Osteoblast (primary cell): ENCODE results near the gene SLC22A24. TPM values are rescaled to one million over a fixed set of nuclear protein-coding genes. Genes with fewer than 3 reads are reported as not detected.

Experiments
- DNase-seq: peaks from one replicate; pipeline ENCODE4 v3.0.0; 2011; ENCODE audit warnings: low spot score, mixed read lengths; ENCODE audit not compliant: insufficient read length; ENCODE audit errors: missing footprints
- H2AFZ ChIP-seq: 2 replicates; pipeline ENCODE4 v1.6.0; 2011; ENCODE audit warnings: mild to moderate bottlenecking, low read length
- H3K27ac ChIP-seq: 2 replicates; pipeline ENCODE4 v1.5.1; 2011; ENCODE audit warnings: mild to moderate bottlenecking, low read depth, low read length, moderate library complexity
- H3K27me3 ChIP-seq: 2 replicates; pipeline ENCODE4 v1.6.0; 2012; ENCODE audit warnings: mild to moderate bottlenecking, control low read depth, inconsistent platforms, low read length, moderate library complexity; ENCODE audit not compliant: insufficient read depth
- H3K36me3 ChIP-seq: 2 replicates; pipeline ENCODE4 v1.5.1; 2011; ENCODE audit warnings: mild to moderate bottlenecking, low read length, control low read depth, moderate library complexity; ENCODE audit not compliant: insufficient read depth
- H3K4me1 ChIP-seq: 2 replicates; pipeline ENCODE4 v1.5.1; 2011; ENCODE audit warnings: mild to moderate bottlenecking, low read length, control low read depth, moderate library complexity; ENCODE audit not compliant: insufficient read depth
- H3K4me2 ChIP-seq: 2 replicates; pipeline ENCODE4 v1.6.0; 2011; ENCODE audit warnings: mild to moderate bottlenecking, low read length; ENCODE audit not compliant: insufficient read depth
- H3K4me3 ChIP-seq: fragments of 200-600 bp; sonication (generic); 3 replicates; pipeline ENCODE4 v1.5.1; 2012; ENCODE audit warnings: mild to moderate bottlenecking, low read length, inconsistent platforms; ENCODE audit not compliant: insufficient read depth
- H3K79me2 ChIP-seq: 2 replicates; pipeline ENCODE4 v1.6.0; 2012; ENCODE audit warnings: mild to moderate bottlenecking, low read length, control low read depth, inconsistent platforms; ENCODE audit not compliant: insufficient read depth
- H3K9me3 ChIP-seq: 2 replicates; pipeline ENCODE4 v1.5.1; 2011; ENCODE audit warnings: low read depth, low read length, control low read depth
- H4K20me1 ChIP-seq: 2 replicates; pipeline ENCODE4 v1.6.0; 2012; ENCODE audit warnings: mild to moderate bottlenecking, low read length, control low read depth; ENCODE audit not compliant: insufficient read depth
- CTCF ChIP-seq: IDR thresholded peaks from 2 replicates; pipeline ENCODE4 v1.5.1; 2011; ENCODE audit warnings: mild to moderate bottlenecking, low read depth, low read length, moderate library complexity; ENCODE audit errors: extremely low read depth
- total RNA-seq: library from RNA; depleted of rRNA; stranded (reverse); fragments of >200 nt; gene quantifications from 2 replicates; pipeline ENCODE4 v1.2.3, GENCODE V29; 2012

The SLC22A24 gene
- total RNA-seq, 1 donor = not detected

DNA sequence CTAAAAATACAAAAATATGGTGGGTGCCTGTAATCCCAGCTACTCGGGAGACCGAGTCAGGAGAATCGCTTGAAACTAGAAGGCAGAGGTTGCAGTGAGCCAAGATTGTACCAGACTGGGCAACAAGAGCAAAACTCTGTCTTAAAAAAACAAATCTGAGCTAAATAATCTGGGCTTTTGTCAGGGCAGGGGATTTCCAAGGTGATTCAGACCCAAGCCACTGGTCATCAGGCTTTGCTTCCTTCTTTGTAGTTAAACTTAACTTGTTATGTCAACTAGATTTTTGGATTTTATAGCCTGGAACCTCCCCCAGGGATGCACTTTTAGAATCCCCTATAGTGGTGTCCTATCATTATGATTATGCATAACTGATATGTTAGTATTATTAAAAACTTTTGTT is 101.4 kb downstream of the SLC22A24 start:
- Histone ChIP-seq H2AFZ (no peak overlapping the region), H3K27me3 (no peaks in the 10 kb centered on the region), H3K27ac (no peak overlapping the region), H3K4me3 (no peak overlapping the region), H3K79me2 (no peaks in the 10 kb centered on the region), H3K4me2 (no peak overlapping the region), H3K9me3 (no peaks in the 10 kb centered on the region), H4K20me1 (no peaks in the 10 kb centered on the region), H3K4me1 (no peaks in the 10 kb centered on the region), H3K36me3 (no peaks in the 10 kb centered on the region)
- TF ChIP-seq CTCF = no peak
- DNase-seq = no peak

DNA sequence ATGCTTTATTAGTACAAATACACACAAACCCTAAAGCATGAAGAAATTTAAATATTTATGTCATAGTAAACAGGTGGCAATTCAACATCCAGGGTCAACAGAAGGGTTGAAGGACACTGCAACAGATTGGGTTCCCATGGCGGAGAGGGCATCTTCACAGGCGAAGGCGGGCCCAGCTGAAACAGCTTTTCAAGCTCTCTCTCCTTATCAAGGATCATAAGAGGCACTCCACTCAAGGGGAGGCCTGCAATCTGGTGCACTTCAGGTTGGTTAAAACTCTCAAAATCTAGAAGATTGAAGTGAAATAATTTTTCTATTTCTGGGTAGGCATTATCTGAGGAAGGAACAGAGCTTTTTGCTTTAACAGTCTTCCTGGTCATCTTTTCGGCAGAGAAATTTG is 111.6 kb downstream of the SLC22A24 start:
- H3K4me3 ChIP-seq = no peak overlapping the region
- no peaks in the 10 kb centered on the region for H3K9me3 ChIP-seq
- no peak for TF ChIP-seq CTCF
- peaks cover 9% of the 10 kb centered on the region for H3K27me3 ChIP-seq
- H4K20me1 ChIP-seq = no peaks in the 10 kb centered on the region
- no peak overlapping the region for H3K27ac ChIP-seq
- H3K4me2 ChIP-seq = no peak overlapping the region
- DNase-seq = no peak
- H2AFZ ChIP-seq = no peak overlapping the region
- no peaks in the 10 kb centered on the region for H3K4me1 ChIP-seq
- H3K79me2 ChIP-seq = no peaks in the 10 kb centered on the region
- H3K36me3 ChIP-seq = no peaks in the 10 kb centered on the region

Other genes with a start within 250 kb of the SLC22A24 start
- gene CHRM1, start 222.9 kb downstream of the SLC22A24 start, total RNA-seq = under 0.01 TPM in 1 of 2 replicates, not detected in the other
- not detected in 2 replicates for gene SLC22A6, start 159.3 kb downstream of the SLC22A24 start, total RNA-seq
- not detected in 2 replicates for gene SLC22A8, start 128.4 kb downstream of the SLC22A24 start, total RNA-seq
- not detected in 2 replicates for gene SLC22A25, start 99.4 kb upstream of the SLC22A24 start, total RNA-seq
- not detected in 2 replicates for gene SLC22A9, start 225.6 kb upstream of the SLC22A24 start, total RNA-seq